Measurements from ENCODE around the gene DGCR2.
A peak's percentile ranks its signal among the peaks of the same experiment; 100 is the strongest.

Gene DGCR2

GRCh38 chr22:19139001-19139356 lies 16.8 kb upstream of the DGCR2 start:
- CTCF ChIA-PET = no interaction called here

GRCh38 chr22:19138217-19139000 lies 16.2 kb upstream of the DGCR2 start:
- CTCF ChIA-PET = no interaction called here
- peak; percentile 57 for DNase-seq (ENCODE audit: extremely low spot score)
- POLR2A ChIA-PET = interaction anchor here (1.2 kb wide), 1 partner anchor 16 kb away, joined by 5 read pairs; the partner anchor contains the start of gene DGCR2
- TF ChIP-seq NFRKB (IDR thresholded peaks at IDR 0.05) = no peak
- no peak for TF ChIP-seq FOXK2 (IDR thresholded peaks at IDR 0.05)
- TF ChIP-seq L3MBTL2 (conservative IDR thresholded peaks at IDR 0.05) = no peak
- TF ChIP-seq ELF4 (IDR thresholded peaks at IDR 0.05) = no peak
- TF ChIP-seq SP1 (IDR thresholded peaks at IDR 0.05) = no peak
- TF ChIP-seq PKNOX1 (IDR thresholded peaks at IDR 0.05) = no peak
- no peak for TF ChIP-seq ARNT (IDR thresholded peaks at IDR 0.05)
- no peak for TF ChIP-seq ZNF384 (IDR thresholded peaks at IDR 0.05)
- no peak for TF ChIP-seq HDGF (IDR thresholded peaks at IDR 0.05; ENCODE audit: borderline replicate concordance)
- no peak for TF ChIP-seq FOXM1 (IDR thresholded peaks at IDR 0.05; ENCODE audit: borderline replicate concordance)
- no peak for TF ChIP-seq BHLHE40 (IDR thresholded peaks at IDR 0.05; ENCODE audit: borderline replicate concordance)
- TF ChIP-seq SUZ12 (IDR thresholded peaks at IDR 0.05) = no peak

More at GRCh38 chr22:19139001-19139356, 16.8 kb upstream of the DGCR2 start:
- DNase-seq (ENCODE audit: extremely low spot score) = no peak
- TF ChIP-seq SUZ12 (IDR thresholded peaks at IDR 0.05) = no peak
- no peak for TF ChIP-seq ELF4 (IDR thresholded peaks at IDR 0.05)
- no peak for TF ChIP-seq FOXA1 (IDR thresholded peaks at IDR 0.05)
- TF ChIP-seq NFRKB (IDR thresholded peaks at IDR 0.05) = no peak
- TF ChIP-seq ZNF384 (IDR thresholded peaks at IDR 0.05) = no peak
- TF ChIP-seq TARDBP (IDR thresholded peaks at IDR 0.05) = no peak
- POLR2A ChIA-PET = interaction anchor here (1.2 kb wide), 1 partner anchor 16 kb away, joined by 5 read pairs; the partner anchor contains the start of gene DGCR2

- CTCF ChIA-PET = no interaction called here
Measured at GRCh38 chr22:19137384-19138216, 15.4 kb upstream of the DGCR2 start.

GRCh38 chr22:19136915-19137314 lies 14.7 kb upstream of the DGCR2 start:
- no peak for TF ChIP-seq FOXA1 (IDR thresholded peaks at IDR 0.05)
- TF ChIP-seq NFRKB (IDR thresholded peaks at IDR 0.05) = no peak
- TF ChIP-seq CTBP1 (IDR thresholded peaks at IDR 0.05; ENCODE audit: borderline replicate concordance) = no peak
- TF ChIP-seq BHLHE40 (IDR thresholded peaks at IDR 0.05; ENCODE audit: borderline replicate concordance) = no peak
- no peak for TF ChIP-seq LEF1 (IDR thresholded peaks at IDR 0.05; ENCODE audit: borderline replicate concordance)
- no peak for TF ChIP-seq TARDBP (IDR thresholded peaks at IDR 0.05)
- TF ChIP-seq SP1 (IDR thresholded peaks at IDR 0.05) = no peak
- no peak for TF ChIP-seq HDGF (IDR thresholded peaks at IDR 0.05; ENCODE audit: borderline replicate concordance)
- no peak for TF ChIP-seq FOXM1 (IDR thresholded peaks at IDR 0.05; ENCODE audit: borderline replicate concordance)
- TF ChIP-seq L3MBTL2 (conservative IDR thresholded peaks at IDR 0.05) = no peak
- TF ChIP-seq PKNOX1 (IDR thresholded peaks at IDR 0.05) = no peak
- TF ChIP-seq ELF4 (IDR thresholded peaks at IDR 0.05) = no peak
- TF ChIP-seq SUZ12 (IDR thresholded peaks at IDR 0.05) = no peak
- no peak for TF ChIP-seq ARNT (IDR thresholded peaks at IDR 0.05)
- no peak for TF ChIP-seq ZNF384 (IDR thresholded peaks at IDR 0.05)
- no peak for TF ChIP-seq FOXK2 (IDR thresholded peaks at IDR 0.05)
- ChIA-PET CTCF (no interaction called here), POLR2A (interaction anchor here (0.6 kb wide), 1 partner anchor 36 kb away, joined by 3 read pairs; no protein-coding TSS in a partner anchor)
- DNase-seq (ENCODE audit: extremely low spot score) = no peak

More at GRCh38 chr22:19137384-19138216, 15.4 kb upstream of the DGCR2 start:
- no peak for DNase-seq (ENCODE audit: extremely low spot score)
- TF ChIP-seq L3MBTL2 (conservative IDR thresholded peaks at IDR 0.05) = no peak
- no peak for TF ChIP-seq HDGF (IDR thresholded peaks at IDR 0.05; ENCODE audit: borderline replicate concordance)
- TF ChIP-seq ELF4 (IDR thresholded peaks at IDR 0.05) = no peak
- no peak for TF ChIP-seq FOXM1 (IDR thresholded peaks at IDR 0.05; ENCODE audit: borderline replicate concordance)
- TF ChIP-seq SUZ12 (IDR thresholded peaks at IDR 0.05) = no peak
- TF ChIP-seq CTBP1 (IDR thresholded peaks at IDR 0.05; ENCODE audit: borderline replicate concordance) = no peak
- TF ChIP-seq SP1 (IDR thresholded peaks at IDR 0.05) = no peak
- TF ChIP-seq PKNOX1 (IDR thresholded peaks at IDR 0.05) = no peak
- TF ChIP-seq ZNF384 (IDR thresholded peaks at IDR 0.05) = no peak
- TF ChIP-seq BHLHE40 (IDR thresholded peaks at IDR 0.05; ENCODE audit: borderline replicate concordance) = no peak
- no peak for TF ChIP-seq ARNT (IDR thresholded peaks at IDR 0.05)
- no peak for TF ChIP-seq NFRKB (IDR thresholded peaks at IDR 0.05)
- TF ChIP-seq TARDBP (IDR thresholded peaks at IDR 0.05) = no peak
- TF ChIP-seq LEF1 (IDR thresholded peaks at IDR 0.05; ENCODE audit: borderline replicate concordance) = no peak
- TF ChIP-seq FOXA1 (IDR thresholded peaks at IDR 0.05) = no peak
- TF ChIP-seq FOXK2 (IDR thresholded peaks at IDR 0.05) = no peak
- POLR2A ChIA-PET = interaction anchor here (0.6 kb wide), 1 partner anchor 35 kb away, joined by 3 read pairs; no protein-coding TSS in a partner anchor

- POLR2A ChIA-PET = interaction anchor here (1.3 to 3.4 kb wide), 2 partner anchors 9 to 12 kb away, joined by 7 to 29 read pairs; partner anchors contain the start of genes DGCR2 and ESS2
- CTCF ChIA-PET = no interaction called here
- DNase-seq (ENCODE audit: extremely low spot score) = no peak
- TF ChIP-seq ZNF384 (IDR thresholded peaks at IDR 0.05) = no peak
Measured at GRCh38 chr22:19134874-19135273, 12.7 kb upstream of the DGCR2 start.

All from HEK293T (cell line).